ENCODE results near the gene SIRPA.

DNA sequence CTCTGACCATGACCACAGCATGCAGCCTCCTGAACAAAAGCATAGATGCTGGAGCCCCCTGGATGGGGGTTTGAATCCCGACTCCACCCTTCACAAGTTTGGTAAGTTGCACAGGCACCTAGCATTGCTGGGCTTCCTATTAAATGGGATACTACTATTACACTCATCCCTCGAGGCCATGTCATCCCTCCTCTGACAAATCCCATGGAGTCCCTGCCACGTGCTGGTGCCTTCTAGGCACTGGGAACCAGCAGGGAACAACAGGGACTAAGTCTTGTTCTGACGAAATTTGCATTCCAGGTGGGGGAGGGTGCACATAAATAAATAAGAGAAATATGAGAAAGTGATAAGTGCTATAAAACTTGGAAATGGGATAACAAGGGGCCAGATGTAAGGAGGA lies 15.3 kb upstream of the SIRPA start:
- TF ChIP-seq, protein P1, sequence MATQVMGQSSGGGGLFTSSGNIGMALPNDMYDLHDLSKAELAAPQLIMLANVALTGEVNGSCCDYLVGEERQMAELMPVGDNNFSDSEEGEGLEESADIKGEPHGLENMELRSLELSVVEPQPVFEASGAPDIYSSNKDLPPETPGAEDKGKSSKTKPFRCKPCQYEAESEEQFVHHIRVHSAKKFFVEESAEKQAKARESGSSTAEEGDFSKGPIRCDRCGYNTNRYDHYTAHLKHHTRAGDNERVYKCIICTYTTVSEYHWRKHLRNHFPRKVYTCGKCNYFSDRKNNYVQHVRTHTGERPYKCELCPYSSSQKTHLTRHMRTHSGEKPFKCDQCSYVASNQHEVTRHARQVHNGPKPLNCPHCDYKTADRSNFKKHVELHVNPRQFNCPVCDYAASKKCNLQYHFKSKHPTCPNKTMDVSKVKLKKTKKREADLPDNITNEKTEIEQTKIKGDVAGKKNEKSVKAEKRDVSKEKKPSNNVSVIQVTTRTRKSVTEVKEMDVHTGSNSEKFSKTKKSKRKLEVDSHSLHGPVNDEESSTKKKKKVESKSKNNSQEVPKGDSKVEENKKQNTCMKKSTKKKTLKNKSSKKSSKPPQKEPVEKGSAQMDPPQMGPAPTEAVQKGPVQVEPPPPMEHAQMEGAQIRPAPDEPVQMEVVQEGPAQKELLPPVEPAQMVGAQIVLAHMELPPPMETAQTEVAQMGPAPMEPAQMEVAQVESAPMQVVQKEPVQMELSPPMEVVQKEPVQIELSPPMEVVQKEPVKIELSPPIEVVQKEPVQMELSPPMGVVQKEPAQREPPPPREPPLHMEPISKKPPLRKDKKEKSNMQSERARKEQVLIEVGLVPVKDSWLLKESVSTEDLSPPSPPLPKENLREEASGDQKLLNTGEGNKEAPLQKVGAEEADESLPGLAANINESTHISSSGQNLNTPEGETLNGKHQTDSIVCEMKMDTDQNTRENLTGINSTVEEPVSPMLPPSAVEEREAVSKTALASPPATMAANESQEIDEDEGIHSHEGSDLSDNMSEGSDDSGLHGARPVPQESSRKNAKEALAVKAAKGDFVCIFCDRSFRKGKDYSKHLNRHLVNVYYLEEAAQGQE (IDR thresholded peaks at IDR 0.05; ENCODE audit: insufficient replicate concordance, low read depth): no peak
- no peak for TF ChIP-seq POLR2AphosphoS5 (IDR thresholded peaks at IDR 0.05; ENCODE audit: low read depth)
- no peak for TF ChIP-seq GABPA (IDR thresholded peaks at IDR 0.05; ENCODE audit: low read depth)
- TF ChIP-seq, protein P2, sequence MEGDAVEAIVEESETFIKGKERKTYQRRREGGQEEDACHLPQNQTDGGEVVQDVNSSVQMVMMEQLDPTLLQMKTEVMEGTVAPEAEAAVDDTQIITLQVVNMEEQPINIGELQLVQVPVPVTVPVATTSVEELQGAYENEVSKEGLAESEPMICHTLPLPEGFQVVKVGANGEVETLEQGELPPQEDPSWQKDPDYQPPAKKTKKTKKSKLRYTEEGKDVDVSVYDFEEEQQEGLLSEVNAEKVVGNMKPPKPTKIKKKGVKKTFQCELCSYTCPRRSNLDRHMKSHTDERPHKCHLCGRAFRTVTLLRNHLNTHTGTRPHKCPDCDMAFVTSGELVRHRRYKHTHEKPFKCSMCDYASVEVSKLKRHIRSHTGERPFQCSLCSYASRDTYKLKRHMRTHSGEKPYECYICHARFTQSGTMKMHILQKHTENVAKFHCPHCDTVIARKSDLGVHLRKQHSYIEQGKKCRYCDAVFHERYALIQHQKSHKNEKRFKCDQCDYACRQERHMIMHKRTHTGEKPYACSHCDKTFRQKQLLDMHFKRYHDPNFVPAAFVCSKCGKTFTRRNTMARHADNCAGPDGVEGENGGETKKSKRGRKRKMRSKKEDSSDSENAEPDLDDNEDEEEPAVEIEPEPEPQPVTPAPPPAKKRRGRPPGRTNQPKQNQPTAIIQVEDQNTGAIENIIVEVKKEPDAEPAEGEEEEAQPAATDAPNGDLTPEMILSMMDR (IDR thresholded peaks at IDR 0.05; ENCODE audit: insufficient read depth, low read length): no peak

Data from HL-60 (cell line).